DOHH2 (cell line): Measurements from ENCODE around the gene RRP1.

Experiments used
- EZH2phosphoT487 ChIP-seq: fragments of 200-600 bp; sonication (generic); IDR thresholded peaks from 2 replicates; pipeline ENCODE4 v1.6.1; 2017; ENCODE audit warnings: borderline replicate concordance, mild to moderate bottlenecking, antibody characterized with exemption, low read length, moderate library complexity, mixed read lengths
- TF ChIP-seq, protein P1 (sequence below): fragments of 200-600 bp; sonication (generic); IDR thresholded peaks from one replicate; pipeline ENCODE4 v1.5.1; 2014; ENCODE audit warnings: antibody characterized with exemption, mild to moderate bottlenecking, low read depth, low read length; ENCODE audit not compliant: poor library complexity, severe bottlenecking

DNA sequence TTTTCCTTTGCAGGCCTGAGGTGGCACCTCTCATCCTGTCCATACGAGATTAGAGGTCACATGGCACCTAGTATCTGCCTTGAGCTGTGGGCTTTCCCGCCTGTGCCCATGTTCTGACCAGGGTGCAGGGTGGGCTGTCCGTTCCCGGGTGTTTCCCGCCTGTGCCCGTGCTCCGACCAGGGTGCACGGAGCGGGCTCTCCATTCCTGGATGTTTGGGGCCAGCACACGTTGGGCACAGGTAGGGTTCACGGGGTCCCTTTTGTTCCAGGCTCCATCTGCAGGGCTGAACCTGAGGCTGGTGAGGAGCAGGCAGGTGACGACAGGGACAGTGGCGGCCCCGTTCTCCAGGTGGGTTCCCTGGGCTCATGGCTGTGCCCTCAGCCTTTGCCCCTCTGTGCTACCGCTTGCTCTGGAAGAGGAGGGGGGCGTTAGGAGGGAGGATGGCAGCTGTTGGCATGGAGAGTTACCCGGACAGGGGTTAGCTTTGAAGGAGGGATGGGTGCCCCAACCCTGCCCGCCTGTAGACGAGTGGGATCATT, 10.0 kb downstream of the RRP1 start:
- TF ChIP-seq, protein P1, sequence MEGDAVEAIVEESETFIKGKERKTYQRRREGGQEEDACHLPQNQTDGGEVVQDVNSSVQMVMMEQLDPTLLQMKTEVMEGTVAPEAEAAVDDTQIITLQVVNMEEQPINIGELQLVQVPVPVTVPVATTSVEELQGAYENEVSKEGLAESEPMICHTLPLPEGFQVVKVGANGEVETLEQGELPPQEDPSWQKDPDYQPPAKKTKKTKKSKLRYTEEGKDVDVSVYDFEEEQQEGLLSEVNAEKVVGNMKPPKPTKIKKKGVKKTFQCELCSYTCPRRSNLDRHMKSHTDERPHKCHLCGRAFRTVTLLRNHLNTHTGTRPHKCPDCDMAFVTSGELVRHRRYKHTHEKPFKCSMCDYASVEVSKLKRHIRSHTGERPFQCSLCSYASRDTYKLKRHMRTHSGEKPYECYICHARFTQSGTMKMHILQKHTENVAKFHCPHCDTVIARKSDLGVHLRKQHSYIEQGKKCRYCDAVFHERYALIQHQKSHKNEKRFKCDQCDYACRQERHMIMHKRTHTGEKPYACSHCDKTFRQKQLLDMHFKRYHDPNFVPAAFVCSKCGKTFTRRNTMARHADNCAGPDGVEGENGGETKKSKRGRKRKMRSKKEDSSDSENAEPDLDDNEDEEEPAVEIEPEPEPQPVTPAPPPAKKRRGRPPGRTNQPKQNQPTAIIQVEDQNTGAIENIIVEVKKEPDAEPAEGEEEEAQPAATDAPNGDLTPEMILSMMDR, result no peak
- TF ChIP-seq EZH2phosphoT487, result no peak
